PC-3 (cell line): ENCODE results near the gene SVBP. TPM values are rescaled to one million over a fixed set of nuclear protein-coding genes. Genes with fewer than 3 reads are reported as not detected.

Experiments used
- ATAC-seq: fragments of 200-7000 bp; cut with Tn5 transposase; 2 replicates; pipeline ENCODE4 v1.9.1; 2020; ENCODE audit warnings: mild to moderate bottlenecking, moderate library complexity
- BruUV-seq: library from RNA; stranded (reverse); fragments of 400-500 nt; replicated peaks from 2 replicates; lab custom pipeline; 2021; lab: Mats Ljungman, UMichigan
- CTCF ChIA-PET: fragments of 300-600 bp; sonication (Branson Sonifier 250); formaldehyde crosslinking; loops from one replicate; lab custom pipeline; 2022; ENCODE audit warnings: antibody characterized with exemption; lab: Charles Lee
- POLR2A ChIA-PET: fragments of 300-600 bp; sonication (Branson Sonifier 250); formaldehyde crosslinking; loops from one replicate; lab custom pipeline; 2022; ENCODE audit warnings: antibody characterized with exemption; ENCODE audit not compliant: unreplicated experiment; lab: Charles Lee
- DNase-seq: peaks from one replicate; pipeline ENCODE4 v3.0.0-alpha.2; 2015
- H2AFZ ChIP-seq: fragments of 300-600 bp; sonication (generic); 2 replicates; pipeline ENCODE4 v1.6.0; 2016; ENCODE audit warnings: antibody characterized with exemption, low read length
- H3F3A ChIP-seq: fragments of 300-600 bp; sonication (generic); one replicate; pipeline ENCODE4 v1.6.0; 2017; ENCODE audit warnings: antibody characterized with exemption, low read length, control low read depth, mild to moderate bottlenecking; ENCODE audit not compliant: unreplicated experiment
- H3K27ac ChIP-seq: fragments of 300-600 bp; sonication (generic); 2 replicates; pipeline ENCODE4 v1.5.1; 2016; ENCODE audit warnings: mild to moderate bottlenecking, low read length
- H3K27me3 ChIP-seq: fragments of 300-600 bp; sonication (generic); 2 replicates; pipeline ENCODE4 v1.6.1; 2016; ENCODE audit warnings: low read length, mixed read lengths
- H3K36me3 ChIP-seq: fragments of 300-600 bp; sonication (generic); 2 replicates; pipeline ENCODE4 v1.6.1; 2016; ENCODE audit warnings: low read depth, mixed run types, low read length, mixed read lengths
- H3K4me1 ChIP-seq: fragments of 300-600 bp; sonication (generic); 2 replicates; pipeline ENCODE4 v1.5.1; 2016; ENCODE audit warnings: low read length; ENCODE audit not compliant: insufficient read depth
- H3K4me2 ChIP-seq: fragments of 300-600 bp; sonication (generic); 2 replicates; pipeline ENCODE4 v1.6.0; 2016; ENCODE audit warnings: low read length
- H3K4me3 ChIP-seq: fragments of 300-600 bp; sonication (generic); 2 replicates; pipeline ENCODE4 v1.5.1; 2016; ENCODE audit warnings: mild to moderate bottlenecking, low read length, mixed read lengths
- H3K79me2 ChIP-seq: fragments of 300-600 bp; sonication (generic); 2 replicates; pipeline ENCODE4 v1.6.1; 2017; ENCODE audit warnings: low read length, mixed read lengths
- H3K9ac ChIP-seq: fragments of 300-600 bp; sonication (generic); 2 replicates; pipeline ENCODE4 v1.6.0; 2016; ENCODE audit warnings: mild to moderate bottlenecking, low read length
- H3K9me2 ChIP-seq: fragments of 300-600 bp; sonication (generic); replicated peaks from 2 replicates; pipeline ENCODE4 v1.6.1; 2016; ENCODE audit warnings: mixed run types, low read length, mixed read lengths
- H3K9me3 ChIP-seq: fragments of 300-600 bp; sonication (generic); 2 replicates; pipeline ENCODE4 v1.6.1; 2016; ENCODE audit warnings: low read length, mixed read lengths
- H4K20me1 ChIP-seq: fragments of 300-600 bp; sonication (generic); 2 replicates; pipeline ENCODE4 v1.6.1; 2016; ENCODE audit warnings: low read length, mixed read lengths
- CTCF ChIP-seq: fragments of 300-600 bp; sonication (generic); conservative IDR thresholded peaks from 2 replicates; pipeline ENCODE4 v1.5.1; 2017; ENCODE audit warnings: antibody characterized with exemption, low read depth, mild to moderate bottlenecking, low read length
- EZH2 ChIP-seq: fragments of 300-600 bp; sonication (generic); IDR thresholded peaks from one replicate; pipeline ENCODE4 v1.6.1; 2017; ENCODE audit warnings: antibody characterized with exemption, mild to moderate bottlenecking, low read length; ENCODE audit not compliant: unreplicated experiment
- EZH2phosphoT487 ChIP-seq: fragments of 300-600 bp; sonication (generic); IDR thresholded peaks from 2 replicates; pipeline ENCODE4 v1.6.1; 2018; ENCODE audit warnings: mild to moderate bottlenecking, antibody characterized with exemption, low read length, borderline replicate concordance
- intact Hi-C: fragments of 100-400 bp; cut with micrococcal nuclease; formaldehyde crosslinking; loops from 2 replicates; pipeline ENCODE4 v1.9.0; 2023
- total RNA-seq: library from RNA; depleted of rRNA; stranded (reverse); fragments of >200 nt; gene quantifications from 2 replicates; pipeline ENCODE4 v1.2.3, GENCODE V29; 2014

SVBP gene
- total RNA-seq, 1 experiment from 2014 or later, result 39.7 TPM

- intact Hi-C loops, result no loop called here
- Histone ChIP-seq H3K9me3 (no peaks in the 10 kb centered on the region), H3K27ac (no peak within 1 kb of the TSS), H3K4me3 (peak within 1 kb of the TSS; percentile 79), H3K9me2 (no peaks in the 10 kb centered on the region), H2AFZ (peak within 1 kb of the TSS; percentile 95), H3F3A (no peaks in the 10 kb centered on the region), H3K4me2 (peak within 1 kb of the TSS; percentile 89), H3K4me1 (peaks cover 23% of the 10 kb centered on the region), H3K9ac (peak within 1 kb of the TSS; percentile 80), H3K36me3 (peaks cover 6% of the 10 kb centered on the region; the same call in 1 of the 2 replicates), H3K79me2 (peaks cover 17% of the 10 kb centered on the region), H4K20me1 (no peaks in the 10 kb centered on the region), H3K27me3 (no peaks in the 10 kb centered on the region)
- TF ChIP-seq EZH2 (no peak), EZH2phosphoT487 (no peak), CTCF (peak; percentile 47; the same call in 1 of the 2 replicates)
- BruUV-seq, result no TSS peak
- ChIA-PET CTCF (interaction anchor here (0.6 to 0.9 kb wide), 2 partner anchors 227 to 549 kb away, joined by 3 to 5 read pairs; no protein-coding TSS in a partner anchor), POLR2A (interaction anchor here (0.5 to 0.9 kb wide), 4 partner anchors 18 to 1181 kb away, joined by 3 to 5 read pairs (median 4); partner anchors contain the start of genes ERMAP and SVBP)
- DNase-seq, result peak; percentile 97
- peak; percentile 99 for ATAC-seq
These were observed 29.3 kb upstream of the SVBP start, which contains the start of gene ZNF691 for GRCh38 chr1:42846257-42847110. Gene ZNF691, plus strand, starts transcription at chr1:42846613. Its CDS starts 3,046 bp downstream, at chr1:42849659.

GRCh38 chr1:42845866-42846256 lies 28.7 kb upstream of the SVBP start:
- Histone ChIP-seq H3F3A (no peaks in the 10 kb centered on the region), H3K9me2 (no peaks in the 10 kb centered on the region), H4K20me1 (no peaks in the 10 kb centered on the region), H3K4me2 (peak overlapping the region; percentile 89), H3K9me3 (no peaks in the 10 kb centered on the region), H3K36me3 (peaks cover 6% of the 10 kb centered on the region; the same call in 1 of the 2 replicates), H2AFZ (peak overlapping the region; percentile 95), H3K27ac (no peak overlapping the region), H3K4me1 (peaks cover 23% of the 10 kb centered on the region), H3K9ac (0 out of 2 replicates have a peak overlapping the region, but pooled peaks have one; percentile 6), H3K4me3 (peak overlapping the region; percentile 79), H3K27me3 (no peaks in the 10 kb centered on the region), H3K79me2 (peaks cover 17% of the 10 kb centered on the region)
- BruUV-seq, result TSS peak; percentile 93
- TF ChIP-seq EZH2phosphoT487 (no peak), CTCF (no peak), EZH2 (no peak)
- ChIA-PET POLR2A (interaction anchor here (0.6 to 0.9 kb wide), 3 partner anchors 29 to 1180 kb away, joined by 3 to 5 read pairs (median 4); partner anchors contain the start of genes ERMAP and SVBP), CTCF (interaction anchor here (0.6 to 0.9 kb wide), 2 partner anchors 228 to 549 kb away, joined by 3 to 5 read pairs; no protein-coding TSS in a partner anchor)
- intact Hi-C loops, result no loop called here
- ATAC-seq, result peak; percentile 20
- no peak for DNase-seq
